OCI-LY3 (cell line): ENCODE results near the gene TPK1.
"Not testable (repeated sequence)": the region's sequence is repeated elsewhere in the genome, so short reads cannot be mapped to it uniquely, and the experiment has no call there.

Experiments
- H2AFZ ChIP-seq: fragments of 200-600, 300-600 bp; shearing (Covaris generic); 2 replicates; pipeline ENCODE4 v1.6.0; 2014; ENCODE audit warnings: antibody characterized with exemption, low read depth, low read length
- H3K27ac ChIP-seq: fragments of 200-600, 300-600 bp; sonication (generic); 2 replicates; pipeline ENCODE4 v1.5.1; 2014; ENCODE audit warnings: mild to moderate bottlenecking, low read length, moderate library complexity, mixed read lengths
- H3K27me3 ChIP-seq: fragments of 200-600, 300-600 bp; sonication (generic); 2 replicates; pipeline ENCODE4 v1.6.1; 2014; ENCODE audit warnings: low read depth, low read length, mixed read lengths
- H3K36me3 ChIP-seq: fragments of 200-600, 300-600 bp; sonication (generic); replicated peaks from 2 replicates; pipeline ENCODE3; 2014; ENCODE audit warnings: low read depth, low read length, mixed read lengths
- H3K4me1 ChIP-seq: fragments of 300-600, 200-600 bp; sonication (generic); 2 replicates; pipeline ENCODE4 v1.6.1; 2014; ENCODE audit warnings: low read length, mixed read lengths
- H3K4me2 ChIP-seq: fragments of 200-600, 300-600 bp; sonication (generic); 2 replicates; pipeline ENCODE4 v1.6.1; 2014; ENCODE audit warnings: low read length, mixed read lengths
- H3K4me3 ChIP-seq: fragments of 300-600, 200-600 bp; sonication (generic); 2 replicates; pipeline ENCODE4 v1.5.1; 2014; ENCODE audit warnings: antibody characterized with exemption, mild to moderate bottlenecking, low read length, moderate library complexity
- H3K79me2 ChIP-seq: fragments of 300-600, 200-600 bp; shearing (Covaris generic); 2 replicates; pipeline ENCODE4 v1.6.1; 2014; ENCODE audit warnings: mild to moderate bottlenecking, low read length, mixed read lengths
- H3K9ac ChIP-seq: fragments of 300-600, 200-600 bp; shearing (Covaris generic); 2 replicates; pipeline ENCODE4 v1.6.0; 2014; ENCODE audit warnings: mild to moderate bottlenecking, low read length, moderate library complexity
- H3K9me3 ChIP-seq: fragments of 200-600, 300-600 bp; shearing (Covaris generic); 2 replicates; pipeline ENCODE4 v1.6.1; 2014; ENCODE audit warnings: low read length, mixed read lengths; ENCODE audit not compliant: insufficient read depth
- H4K20me1 ChIP-seq: fragments of 200-600, 300-600 bp; sonication (generic); 2 replicates; pipeline ENCODE4 v1.6.1; 2016; ENCODE audit warnings: low read length, mixed read lengths; ENCODE audit not compliant: insufficient read depth
- EZH2phosphoT487 ChIP-seq: fragments of 200-600 bp; shearing (Covaris generic); IDR thresholded peaks from 2 replicates; pipeline ENCODE4 v1.6.1; 2018; ENCODE audit warnings: antibody characterized with exemption, mixed run types, low read depth
- TF ChIP-seq, protein P1 (sequence below): fragments of 200-600, 300-600 bp; sonication (generic); IDR thresholded peaks from 2 replicates; pipeline ENCODE4 v1.5.1; 2014; ENCODE audit warnings: antibody characterized with exemption, low read length, low read depth

The TPK1 gene

DNA sequence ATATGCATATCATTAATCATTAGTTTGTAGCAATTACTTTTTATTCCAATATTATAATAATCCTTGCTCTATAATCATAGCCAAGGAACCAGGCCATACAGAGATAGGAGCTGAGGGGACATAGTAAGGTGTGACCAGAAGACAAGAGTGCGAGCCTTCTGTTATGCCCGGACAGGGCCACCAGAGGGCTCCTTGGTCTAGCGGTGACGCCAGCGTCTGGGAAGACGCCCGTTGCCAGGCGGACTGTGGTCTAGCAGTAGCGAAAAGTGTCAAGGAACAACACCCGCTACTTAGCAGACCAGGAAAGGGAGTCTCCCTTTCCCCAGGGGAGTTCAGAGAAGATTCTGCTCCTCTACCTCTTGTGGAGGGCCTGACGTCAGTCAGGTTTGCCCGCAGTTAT is 109.0 kb downstream of the TPK1 start:
- not testable (repeated sequence) for H3K9me3 ChIP-seq, H3K4me3 ChIP-seq, H3K27ac ChIP-seq, H3K9ac ChIP-seq, H2AFZ ChIP-seq, H3K27me3 ChIP-seq, H3K36me3 ChIP-seq, H4K20me1 ChIP-seq, H3K79me2 ChIP-seq
- H3K4me2 ChIP-seq: 0 out of 2 replicates have a peak overlapping the region, but pooled peaks have one; percentile 65
- TF ChIP-seq, protein P1, sequence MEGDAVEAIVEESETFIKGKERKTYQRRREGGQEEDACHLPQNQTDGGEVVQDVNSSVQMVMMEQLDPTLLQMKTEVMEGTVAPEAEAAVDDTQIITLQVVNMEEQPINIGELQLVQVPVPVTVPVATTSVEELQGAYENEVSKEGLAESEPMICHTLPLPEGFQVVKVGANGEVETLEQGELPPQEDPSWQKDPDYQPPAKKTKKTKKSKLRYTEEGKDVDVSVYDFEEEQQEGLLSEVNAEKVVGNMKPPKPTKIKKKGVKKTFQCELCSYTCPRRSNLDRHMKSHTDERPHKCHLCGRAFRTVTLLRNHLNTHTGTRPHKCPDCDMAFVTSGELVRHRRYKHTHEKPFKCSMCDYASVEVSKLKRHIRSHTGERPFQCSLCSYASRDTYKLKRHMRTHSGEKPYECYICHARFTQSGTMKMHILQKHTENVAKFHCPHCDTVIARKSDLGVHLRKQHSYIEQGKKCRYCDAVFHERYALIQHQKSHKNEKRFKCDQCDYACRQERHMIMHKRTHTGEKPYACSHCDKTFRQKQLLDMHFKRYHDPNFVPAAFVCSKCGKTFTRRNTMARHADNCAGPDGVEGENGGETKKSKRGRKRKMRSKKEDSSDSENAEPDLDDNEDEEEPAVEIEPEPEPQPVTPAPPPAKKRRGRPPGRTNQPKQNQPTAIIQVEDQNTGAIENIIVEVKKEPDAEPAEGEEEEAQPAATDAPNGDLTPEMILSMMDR: peak; percentile 32
- H3K4me1 ChIP-seq: peaks cover 35% of the 10 kb centered on the region

DNA sequence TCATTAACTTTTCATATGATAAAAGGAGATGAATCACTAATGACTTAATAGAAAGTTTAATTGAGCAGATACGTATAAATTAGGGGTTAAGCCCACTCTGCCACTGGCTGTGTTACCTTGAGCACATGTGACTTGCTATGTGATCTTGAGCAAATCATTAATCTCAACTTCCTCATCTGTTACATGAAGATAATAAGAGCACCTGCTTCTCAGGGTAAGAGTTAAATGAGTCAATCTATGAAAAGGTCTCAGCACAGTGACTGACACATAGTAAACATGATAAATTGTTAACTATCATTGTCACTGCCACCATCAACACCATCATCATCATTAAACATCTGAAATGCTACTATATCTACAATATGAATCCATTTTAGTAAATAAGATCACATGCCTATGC is 110.8 kb downstream of the TPK1 start:
- TF ChIP-seq, protein P1: no peak
- TF ChIP-seq EZH2phosphoT487: no peak
- Histone ChIP-seq H3K79me2 (no peaks in the 10 kb centered on the region), H3K9ac (peak overlapping the region; percentile 48), H3K27me3 (no peaks in the 10 kb centered on the region), H3K27ac (peak overlapping the region; percentile 66), H3K4me3 (peak overlapping the region; percentile 59), H3K36me3 (no peaks in the 10 kb centered on the region), H4K20me1 (no peaks in the 10 kb centered on the region), H2AFZ (no peak overlapping the region), H3K9me3 (no peaks in the 10 kb centered on the region), H3K4me2 (peak overlapping the region; percentile 65), H3K4me1 (peaks cover 45% of the 10 kb centered on the region)

- Histone ChIP-seq H3K4me2 (no peak overlapping the region), H3K27me3 (no peaks in the 10 kb centered on the region), H3K9me3 (no peaks in the 10 kb centered on the region), H3K4me3 (no peak overlapping the region), H3K79me2 (no peaks in the 10 kb centered on the region), H4K20me1 (no peaks in the 10 kb centered on the region), H2AFZ (no peak overlapping the region), H3K36me3 (no peaks in the 10 kb centered on the region), H3K9ac (no peak overlapping the region), H3K4me1 (peaks cover 50% of the 10 kb centered on the region), H3K27ac (no peak overlapping the region)
- no peak for TF ChIP-seq EZH2phosphoT487
- TF ChIP-seq, protein P1: no peak
These were observed 112.6 kb downstream of the TPK1 start for GRCh38 chr7:144723301-144723700.

GRCh38 chr7:144720710-144721109 is 115.1 kb downstream of the TPK1 start:
- H3K4me2 ChIP-seq: peak overlapping the region; percentile 58
- no peaks in the 10 kb centered on the region for H4K20me1 ChIP-seq
- no peak overlapping the region for H3K9ac ChIP-seq
- TF ChIP-seq, protein P1: no peak
- TF ChIP-seq EZH2phosphoT487: no peak
- H3K4me1 ChIP-seq: peaks cover 41% of the 10 kb centered on the region
- no peaks in the 10 kb centered on the region for H3K27me3 ChIP-seq
- H3K27ac ChIP-seq: no peak overlapping the region
- H3K9me3 ChIP-seq: no peaks in the 10 kb centered on the region
- H3K79me2 ChIP-seq: no peaks in the 10 kb centered on the region
- no peaks in the 10 kb centered on the region for H3K36me3 ChIP-seq
- no peak overlapping the region for H2AFZ ChIP-seq
- 0 out of 2 replicates have a peak overlapping the region, but pooled peaks have one; percentile 5 for H3K4me3 ChIP-seq
